Cardiac fibroblast (primary cell): ENCODE measurements around the gene FLG.

Experiments
- DNase-seq, 2 donors: peaks; one replicate each; pipeline versions ENCODE4 v3.0.0 to v3.0.0-alpha.2; 2010; ENCODE audit warnings: low read depth in 2 of 2
- H3K4me3 ChIP-seq, 2 donors: replicated peaks in 1 of 2; 1 replicate in 1 of 2; 2 replicates in 1 of 2; pipeline ENCODE4 v1.5.1; 2011; ENCODE audit warnings: low read depth in 2 of 2, low read length in 2 of 2, mild to moderate bottlenecking in 2 of 2, moderate library complexity in 1 of 2
- TF ChIP-seq, protein P1 (sequence below): IDR thresholded peaks from one replicate; pipeline ENCODE4 v1.5.1; 2011; ENCODE audit warnings: low read depth, mild to moderate bottlenecking, low read length, inconsistent platforms

The FLG gene

DNA sequence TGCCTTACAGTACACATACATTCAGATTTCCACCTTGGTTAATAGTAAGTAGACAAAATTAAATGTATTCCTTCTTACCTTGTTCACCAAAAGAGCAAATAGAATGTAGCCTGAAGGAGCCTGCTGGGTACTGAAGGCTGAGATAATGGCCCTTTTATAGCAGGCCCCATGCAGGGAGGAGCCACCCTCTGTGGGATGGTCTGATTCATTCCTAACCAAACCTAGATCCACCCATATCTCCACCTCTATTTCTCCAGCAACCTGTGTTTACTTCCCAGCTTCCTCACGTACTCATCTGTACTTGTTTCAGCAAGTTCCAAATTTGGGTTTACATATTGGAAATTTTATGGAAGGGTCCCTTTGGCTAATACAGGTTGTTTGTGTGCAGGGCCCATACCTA is at the start of gene FLG:
Gene FLG, minus strand, starts transcription at position 129 of the 400 bp plus-strand sequence. CDS start 9,783 bp downstream, outside the sequence.
- H3K4me3 ChIP-seq, result no peak within 1 kb of the TSS
- DNase-seq, result no peak
- TF ChIP-seq, protein P1, sequence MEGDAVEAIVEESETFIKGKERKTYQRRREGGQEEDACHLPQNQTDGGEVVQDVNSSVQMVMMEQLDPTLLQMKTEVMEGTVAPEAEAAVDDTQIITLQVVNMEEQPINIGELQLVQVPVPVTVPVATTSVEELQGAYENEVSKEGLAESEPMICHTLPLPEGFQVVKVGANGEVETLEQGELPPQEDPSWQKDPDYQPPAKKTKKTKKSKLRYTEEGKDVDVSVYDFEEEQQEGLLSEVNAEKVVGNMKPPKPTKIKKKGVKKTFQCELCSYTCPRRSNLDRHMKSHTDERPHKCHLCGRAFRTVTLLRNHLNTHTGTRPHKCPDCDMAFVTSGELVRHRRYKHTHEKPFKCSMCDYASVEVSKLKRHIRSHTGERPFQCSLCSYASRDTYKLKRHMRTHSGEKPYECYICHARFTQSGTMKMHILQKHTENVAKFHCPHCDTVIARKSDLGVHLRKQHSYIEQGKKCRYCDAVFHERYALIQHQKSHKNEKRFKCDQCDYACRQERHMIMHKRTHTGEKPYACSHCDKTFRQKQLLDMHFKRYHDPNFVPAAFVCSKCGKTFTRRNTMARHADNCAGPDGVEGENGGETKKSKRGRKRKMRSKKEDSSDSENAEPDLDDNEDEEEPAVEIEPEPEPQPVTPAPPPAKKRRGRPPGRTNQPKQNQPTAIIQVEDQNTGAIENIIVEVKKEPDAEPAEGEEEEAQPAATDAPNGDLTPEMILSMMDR, result no peak

DNA sequence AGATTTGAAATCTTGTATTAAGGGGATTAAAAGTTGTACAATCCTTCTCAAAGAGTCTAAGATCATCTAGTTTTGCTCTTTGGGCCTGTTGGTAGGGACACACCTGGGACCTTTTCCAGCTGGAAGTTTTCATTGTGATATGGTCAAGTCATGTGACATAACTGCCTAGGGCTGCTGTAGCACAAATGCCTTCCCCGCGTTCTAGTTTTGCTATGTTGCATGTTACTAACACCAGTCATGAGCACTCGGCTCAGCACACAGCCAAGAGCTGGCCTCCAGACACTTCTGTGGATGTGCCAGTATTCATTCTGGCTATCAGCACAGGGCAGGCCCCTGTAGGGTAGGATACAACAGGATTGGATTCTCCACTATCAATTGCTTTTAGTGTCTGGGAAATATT is 49.4 kb upstream of the FLG start:
- H3K4me3 ChIP-seq, result no peak overlapping the region
- no peak for DNase-seq
- TF ChIP-seq, protein P1, result no peak

DNA sequence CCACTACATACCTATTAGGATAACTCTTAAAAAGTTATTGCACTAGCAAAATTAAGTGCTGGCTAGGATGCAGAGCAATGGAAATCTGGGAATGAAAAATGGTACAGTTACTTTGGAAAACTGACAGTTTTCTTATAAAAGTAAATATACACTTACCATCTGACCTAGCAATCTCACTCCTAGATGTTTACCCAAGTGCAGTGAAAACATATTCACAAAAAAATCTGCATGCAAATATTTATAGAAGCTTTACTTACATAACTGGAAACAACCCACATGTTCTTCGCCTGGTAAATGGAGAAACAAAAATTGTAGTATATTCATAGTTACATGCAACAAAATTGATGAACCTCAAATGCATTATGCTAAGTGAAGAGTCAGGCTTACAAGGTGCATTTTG is 47.6 kb upstream of the FLG start:
- DNase-seq, result no peak
- H3K4me3 ChIP-seq, result no peak overlapping the region
- TF ChIP-seq, protein P1, result no peak

DNA sequence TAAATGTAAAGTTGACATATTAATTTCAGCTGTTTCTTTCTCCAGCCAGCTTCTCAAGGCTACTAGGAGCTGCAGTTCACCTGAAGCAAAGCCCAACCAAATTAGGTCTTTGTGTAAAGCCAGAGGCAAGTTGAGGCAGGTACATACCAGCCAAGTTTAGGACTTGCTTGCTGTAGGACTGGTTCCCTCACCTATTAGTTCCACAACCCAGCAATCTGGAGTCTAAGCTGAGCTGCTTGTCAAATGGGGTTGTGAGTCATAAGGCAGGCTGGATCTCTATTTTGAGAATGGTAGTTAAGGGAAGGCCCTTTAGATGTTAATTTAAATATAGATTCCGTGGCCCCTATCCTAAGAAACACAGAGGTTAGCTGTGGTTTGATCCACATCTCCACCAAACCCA is 42.4 kb upstream of the FLG start:
- DNase-seq, result no peak
- TF ChIP-seq, protein P1, result no peak
- H3K4me3 ChIP-seq, result no peak overlapping the region

DNA sequence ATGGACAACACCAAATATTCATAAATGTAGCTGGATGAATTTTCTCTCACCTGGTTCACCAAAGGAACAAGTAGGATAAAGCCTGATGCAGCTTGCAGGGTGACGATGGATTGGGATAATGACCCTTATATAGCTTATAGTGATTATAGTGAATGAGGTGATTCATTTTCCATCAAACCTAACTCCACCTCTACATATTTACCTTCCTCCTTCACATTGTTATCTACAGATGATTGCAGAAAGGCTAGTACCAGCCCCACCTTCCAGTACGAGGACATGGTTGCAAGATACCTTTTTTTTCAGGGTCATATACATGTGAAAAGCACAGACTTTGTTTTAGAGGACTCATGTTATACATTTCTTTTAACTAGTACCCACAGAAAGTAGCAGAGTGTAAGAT is 34.9 kb upstream of the FLG start, which contains the start of gene FLG2:
Gene FLG2, minus strand, starts transcription at position 101 of the 400 bp plus-strand sequence. CDS start 1,122 bp downstream, outside the sequence.
- TF ChIP-seq, protein P1, result no peak
- no peak within 1 kb of the TSS for H3K4me3 ChIP-seq
- DNase-seq, result no peak

DNA sequence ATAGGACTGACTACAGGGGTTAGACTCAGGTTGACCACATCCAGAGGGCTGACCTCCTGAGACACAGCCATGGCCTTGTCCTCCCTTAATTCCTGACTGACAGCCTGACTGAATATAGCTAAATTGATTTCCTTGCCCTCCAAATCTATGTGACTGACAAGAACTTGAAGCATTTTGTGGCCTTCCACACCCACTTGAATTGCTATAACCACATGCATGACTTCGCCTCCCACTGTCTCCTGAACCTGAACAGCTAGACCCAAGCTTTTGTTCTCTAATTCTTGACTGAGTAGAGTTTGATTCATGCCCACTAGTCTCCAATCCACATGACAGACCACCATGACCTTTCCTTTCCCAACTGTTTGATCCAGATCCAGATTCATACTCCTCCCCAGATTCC is 31.7 kb upstream of the FLG start:
- TF ChIP-seq, protein P1, result no peak
- H3K4me3 ChIP-seq, result no peak overlapping the region
- no peak for DNase-seq

DNA sequence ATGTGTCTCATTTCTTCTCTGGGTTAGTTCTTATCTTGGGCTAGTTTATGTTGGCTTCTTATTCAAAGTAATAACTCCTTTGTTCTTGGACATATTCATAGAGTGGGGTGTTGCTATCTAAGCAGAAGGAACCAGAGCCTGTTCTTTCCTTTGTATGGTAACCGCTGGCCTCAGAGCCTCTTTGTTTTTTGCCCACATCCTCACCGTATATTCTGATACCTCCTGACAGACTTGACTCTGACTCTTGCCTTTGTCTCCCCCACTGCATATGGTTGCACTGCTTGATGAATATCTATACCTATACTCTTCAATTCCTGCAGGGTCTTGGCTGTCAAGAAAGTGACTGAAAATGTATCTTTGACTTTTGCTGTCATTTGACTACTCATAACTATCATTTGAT is 24.6 kb upstream of the FLG start:
- no peak overlapping the region for H3K4me3 ChIP-seq
- DNase-seq, result no peak
- TF ChIP-seq, protein P1, result no peak
